KMS-11 (cell line): ENCODE measurements around the gene HOXA13.

Experiments used
- H2AFZ ChIP-seq: fragments of 200-600 bp; sonication (generic); 2 replicates; pipeline ENCODE4 v1.6.1; 2016; ENCODE audit warnings: antibody characterized with exemption, mixed run types, low read depth
- H3K27ac ChIP-seq: fragments of 200-600 bp; sonication (generic); 2 replicates; pipeline ENCODE4 v1.6.1; 2016; ENCODE audit warnings: mild to moderate bottlenecking, mixed run types
- H3K27me3 ChIP-seq: fragments of 200-600 bp; sonication (generic); 2 replicates; pipeline ENCODE4 v1.6.1; 2017; ENCODE audit warnings: mild to moderate bottlenecking, low read depth, mixed run types, moderate library complexity; ENCODE audit not compliant: insufficient read depth
- H3K36me3 ChIP-seq: fragments of 200-600 bp; sonication (generic); 2 replicates; pipeline ENCODE4 v1.6.1; 2017; ENCODE audit warnings: mild to moderate bottlenecking, mixed run types; ENCODE audit not compliant: insufficient read depth
- H3K4me1 ChIP-seq: fragments of 200-600 bp; sonication (generic); 2 replicates; pipeline ENCODE4 v1.6.1; 2016; ENCODE audit warnings: mild to moderate bottlenecking, low read depth, mixed run types; ENCODE audit not compliant: poor library complexity, severe bottlenecking
- H3K4me2 ChIP-seq: fragments of 200-600 bp; sonication (generic); 2 replicates; pipeline ENCODE4 v1.7.0; 2016; ENCODE audit warnings: mild to moderate bottlenecking, mixed run types
- H3K4me3 ChIP-seq: fragments of 200-600 bp; sonication (generic); IDR thresholded peaks from 2 replicates; pipeline ENCODE4 v1.6.1; 2017; ENCODE audit warnings: low read depth, low read length, mixed read lengths; ENCODE audit not compliant: insufficient read depth
- H3K79me2 ChIP-seq: fragments of 200-600 bp; sonication (generic); 2 replicates; pipeline ENCODE4 v1.6.1; 2016; ENCODE audit warnings: low read depth, mixed run types; ENCODE audit not compliant: insufficient read depth
- H3K9ac ChIP-seq: fragments of 200-600 bp; sonication (generic); 2 replicates; pipeline ENCODE4 v1.6.1; 2016; ENCODE audit warnings: mild to moderate bottlenecking, mixed run types
- H4K20me1 ChIP-seq: fragments of 200-600 bp; sonication (generic); 2 replicates; pipeline ENCODE4 v1.6.1; 2016; ENCODE audit warnings: mild to moderate bottlenecking, mixed run types; ENCODE audit not compliant: insufficient read depth
- TF ChIP-seq, protein P1 (sequence below): fragments of 200-600 bp; sonication (generic); conservative IDR thresholded peaks from 2 replicates; pipeline ENCODE4 v1.6.1; 2017; ENCODE audit warnings: low read depth, mild to moderate bottlenecking, antibody characterized with exemption, low read length, moderate library complexity, mixed read lengths

Gene HOXA13

DNA sequence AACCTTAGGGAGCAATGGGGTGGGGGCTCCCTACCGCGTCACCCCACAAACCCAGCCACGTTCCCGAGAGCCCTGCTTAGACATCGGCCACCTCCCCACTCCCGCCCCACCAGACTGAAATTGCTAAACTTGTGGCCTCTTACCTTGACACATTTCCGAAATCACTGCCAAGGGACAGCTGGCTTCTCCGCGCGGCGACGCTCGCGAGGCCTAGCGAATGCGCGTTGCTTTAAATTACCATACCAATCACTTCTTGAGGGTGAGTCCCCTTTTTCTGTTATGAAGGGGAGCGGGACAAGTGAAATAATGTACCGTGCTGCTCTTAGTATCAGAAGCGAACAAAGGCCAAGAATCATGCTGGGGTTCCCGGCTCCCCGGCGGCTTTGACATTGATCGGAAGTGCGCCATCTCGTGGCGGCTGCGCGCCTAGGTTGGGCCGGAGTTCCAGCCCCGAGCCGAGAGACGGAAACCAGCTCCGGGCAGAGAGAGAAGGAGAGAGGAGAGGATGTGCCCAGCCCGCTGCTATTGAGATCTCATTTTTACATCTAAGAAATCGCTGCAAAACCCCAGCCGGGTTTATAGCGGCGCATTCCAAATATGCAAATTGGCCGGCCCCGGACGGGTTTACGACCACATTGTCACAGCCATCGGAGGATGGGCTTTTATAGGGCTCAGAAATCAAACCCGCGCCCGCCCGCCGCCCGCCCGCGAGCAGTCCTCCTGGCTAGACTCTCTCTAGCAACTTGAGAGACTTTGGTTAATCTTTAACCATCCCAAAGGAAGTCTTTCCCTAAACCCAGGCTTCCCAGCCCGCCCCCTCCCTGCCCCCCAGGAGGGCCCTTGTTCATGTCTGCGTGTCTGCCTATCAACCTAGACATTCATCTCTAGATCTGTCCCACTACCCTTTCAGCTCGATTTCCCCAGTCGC is 20.1 kb downstream of the HOXA13 start:
- Histone ChIP-seq H3K9ac (no peak overlapping the region), H3K27ac (no peak overlapping the region), H2AFZ (peak overlapping the region; percentile 29; the same call in 1 of the 2 replicates), H4K20me1 (no peaks in the 10 kb centered on the region), H3K4me1 (no peaks in the 10 kb centered on the region), H3K27me3 (no peaks in the 10 kb centered on the region), H3K4me2 (0 out of 2 replicates have a peak overlapping the region, but pooled peaks have one; percentile 22), H3K4me3 (no peak overlapping the region), H3K36me3 (no peaks in the 10 kb centered on the region), H3K79me2 (no peaks in the 10 kb centered on the region)
- TF ChIP-seq, protein P1, sequence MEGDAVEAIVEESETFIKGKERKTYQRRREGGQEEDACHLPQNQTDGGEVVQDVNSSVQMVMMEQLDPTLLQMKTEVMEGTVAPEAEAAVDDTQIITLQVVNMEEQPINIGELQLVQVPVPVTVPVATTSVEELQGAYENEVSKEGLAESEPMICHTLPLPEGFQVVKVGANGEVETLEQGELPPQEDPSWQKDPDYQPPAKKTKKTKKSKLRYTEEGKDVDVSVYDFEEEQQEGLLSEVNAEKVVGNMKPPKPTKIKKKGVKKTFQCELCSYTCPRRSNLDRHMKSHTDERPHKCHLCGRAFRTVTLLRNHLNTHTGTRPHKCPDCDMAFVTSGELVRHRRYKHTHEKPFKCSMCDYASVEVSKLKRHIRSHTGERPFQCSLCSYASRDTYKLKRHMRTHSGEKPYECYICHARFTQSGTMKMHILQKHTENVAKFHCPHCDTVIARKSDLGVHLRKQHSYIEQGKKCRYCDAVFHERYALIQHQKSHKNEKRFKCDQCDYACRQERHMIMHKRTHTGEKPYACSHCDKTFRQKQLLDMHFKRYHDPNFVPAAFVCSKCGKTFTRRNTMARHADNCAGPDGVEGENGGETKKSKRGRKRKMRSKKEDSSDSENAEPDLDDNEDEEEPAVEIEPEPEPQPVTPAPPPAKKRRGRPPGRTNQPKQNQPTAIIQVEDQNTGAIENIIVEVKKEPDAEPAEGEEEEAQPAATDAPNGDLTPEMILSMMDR, result peak; percentile 89

- Histone ChIP-seq H3K4me3 (no peak overlapping the region), H3K4me1 (no peaks in the 10 kb centered on the region), H3K9ac (no peak overlapping the region), H3K27ac (no peak overlapping the region), H4K20me1 (no peaks in the 10 kb centered on the region), H3K36me3 (no peaks in the 10 kb centered on the region), H3K27me3 (no peaks in the 10 kb centered on the region), H2AFZ (no peak overlapping the region), H3K4me2 (no peak overlapping the region), H3K79me2 (no peaks in the 10 kb centered on the region)
- TF ChIP-seq, protein P1, result no peak
Measured at GRCh38 chr7:27179030-27179429, 20.9 kb downstream of the HOXA13 start.

- Histone ChIP-seq H3K9ac (no peak overlapping the region), H3K4me1 (no peaks in the 10 kb centered on the region), H3K79me2 (no peaks in the 10 kb centered on the region), H2AFZ (no peak overlapping the region), H3K27me3 (no peaks in the 10 kb centered on the region), H3K27ac (no peak overlapping the region), H3K36me3 (no peaks in the 10 kb centered on the region), H3K4me2 (no peak overlapping the region), H4K20me1 (no peaks in the 10 kb centered on the region), H3K4me3 (no peak overlapping the region)
- TF ChIP-seq, protein P1, result no peak
Measured at GRCh38 chr7:27178366-27178765, 21.5 kb downstream of the HOXA13 start.

GRCh38 chr7:27177795-27178320 is 22.0 kb downstream of the HOXA13 start:
- no peak overlapping the region for H3K4me2 ChIP-seq

More at GRCh38 chr7:27177795-27178320, 22.0 kb downstream of the HOXA13 start:
- Histone ChIP-seq H3K27ac (no peak overlapping the region), H3K4me3 (no peak overlapping the region), H3K4me1 (no peaks in the 10 kb centered on the region), H3K27me3 (0 out of 2 replicates have a peak, but pooled peaks cover 1% of the 10 kb centered on the region), H3K79me2 (no peaks in the 10 kb centered on the region), H3K36me3 (no peaks in the 10 kb centered on the region), H3K9ac (no peak overlapping the region), H2AFZ (no peak overlapping the region), H4K20me1 (no peaks in the 10 kb centered on the region)
- TF ChIP-seq, protein P1, result no peak
